ENCODE data around the gene LHFPL4.
"Not testable (repeated sequence)": the region's sequence is repeated elsewhere in the genome, so short reads cannot be mapped to it uniquely, and the experiment has no call there.

Gene LHFPL4

GRCh38 chr3:9536212-9536611 lies 17.4 kb downstream of the LHFPL4 start:
- DNase-seq (ENCODE audit: low read depth in 2 of 2): no peak

GRCh38 chr3:9534429-9534828 lies 19.2 kb downstream of the LHFPL4 start:
- DNase-seq (ENCODE audit: low read depth in 2 of 2): no peak

- DNase-seq (ENCODE audit: low read depth in 2 of 2): no peak
Measured at GRCh38 chr3:9525078-9525477, 28.5 kb downstream of the LHFPL4 start.

DNA sequence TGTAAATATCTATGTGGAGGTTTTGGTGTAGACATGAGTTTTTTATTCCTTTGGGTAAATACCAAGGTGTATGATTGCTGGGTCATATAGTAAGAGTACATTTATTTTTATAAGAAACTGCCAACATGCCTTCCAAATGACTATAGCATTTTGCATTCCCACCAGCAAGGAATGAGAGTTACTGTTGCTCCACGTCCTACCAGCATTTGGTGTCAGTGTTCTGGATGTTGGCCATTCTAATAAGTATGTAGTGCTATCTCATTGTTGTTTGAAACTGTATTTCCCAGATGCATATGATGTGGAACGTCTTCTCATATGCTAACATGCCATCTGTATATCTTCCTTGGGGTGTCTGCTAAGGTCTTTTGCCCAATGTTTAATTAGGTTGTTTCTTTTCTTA lies 38.7 kb downstream of the LHFPL4 start:
- DNase-seq (ENCODE audit: low read depth in 2 of 2): no peak

DNA sequence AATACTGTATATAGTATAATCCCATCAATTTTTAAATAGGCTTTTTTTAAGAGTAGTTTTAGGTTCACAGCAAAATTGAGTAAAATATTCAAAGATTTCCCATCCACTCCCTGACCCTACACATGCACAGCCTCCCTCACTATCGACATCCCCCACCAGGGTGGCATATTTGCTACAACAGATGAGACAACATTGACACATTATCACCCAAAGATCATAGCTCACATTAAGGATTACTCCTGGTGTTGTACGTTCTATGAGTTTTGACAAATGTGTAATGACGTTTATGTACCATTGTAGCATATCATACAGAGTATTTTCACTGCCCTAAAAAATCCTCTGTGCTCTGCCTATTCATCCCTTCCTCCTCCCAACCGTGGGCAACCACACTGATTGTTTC lies 39.3 kb downstream of the LHFPL4 start:
- DNase-seq (ENCODE audit: low read depth in 2 of 2): no peak

DNA sequence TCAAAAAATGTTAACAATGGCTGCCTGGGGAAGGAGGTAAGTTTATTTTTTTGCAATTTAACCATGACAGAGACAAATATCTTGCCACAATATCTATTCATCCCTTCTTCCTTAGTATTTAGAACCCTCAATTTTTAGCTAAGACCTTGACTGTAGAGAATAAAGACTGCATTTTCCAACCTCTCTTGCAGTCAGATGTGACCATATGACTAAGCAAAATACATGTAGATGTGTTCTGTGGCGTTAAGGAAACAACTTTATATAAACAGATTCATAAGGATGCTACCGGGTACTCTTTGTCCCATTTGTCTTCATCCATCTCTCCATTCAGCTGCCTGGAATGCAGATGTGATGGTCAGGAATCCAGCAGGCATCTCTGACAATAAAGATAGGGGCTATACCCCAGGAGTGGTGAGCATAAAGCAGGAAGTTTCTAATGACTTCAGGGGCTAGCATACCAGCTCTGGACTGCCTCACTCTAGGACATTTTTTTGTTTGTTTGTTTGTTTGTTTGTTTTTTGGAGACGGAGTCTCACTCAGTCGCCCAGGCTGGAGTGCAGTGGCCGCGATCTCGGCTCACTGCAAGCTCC lies 41.1 kb downstream of the LHFPL4 start:
- DNase-seq (ENCODE audit: low read depth in 2 of 2): no peak

DNA sequence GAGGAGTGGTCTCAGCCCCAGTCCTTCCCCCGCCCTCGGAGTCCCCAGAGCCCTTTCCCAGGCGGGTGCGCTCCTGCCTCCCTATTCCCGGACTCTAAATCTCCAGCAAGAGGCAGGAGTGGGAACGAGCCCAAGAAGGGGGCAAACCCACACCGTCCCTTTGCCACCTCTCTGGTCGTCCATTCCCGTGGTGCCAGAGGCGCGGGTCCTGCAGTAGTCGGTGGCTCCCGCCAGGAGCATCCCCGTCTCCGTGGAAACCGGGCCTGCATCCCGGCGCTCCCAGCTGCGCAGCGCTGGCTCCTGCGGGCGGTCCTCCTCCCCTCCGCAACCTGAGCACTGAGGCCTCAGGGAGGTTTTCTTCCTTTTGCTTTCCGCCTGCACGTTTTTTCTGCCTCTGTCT lies 44.8 kb downstream of the LHFPL4 start:
- DNase-seq (ENCODE audit: low read depth in 2 of 2): no peak

GRCh38 chr3:9507586-9508578 lies 45.7 kb downstream of the LHFPL4 start:
- DNase-seq (ENCODE audit: low read depth in 2 of 2): no peak

- DNase-seq (ENCODE audit: low read depth in 2 of 2): peak; percentile 17 to 22
Measured at GRCh38 chr3:9503283-9503682, 50.3 kb downstream of the LHFPL4 start.

- DNase-seq (ENCODE audit: low read depth in 2 of 2): no peak
Measured at GRCh38 chr3:9501226-9501625, 52.4 kb downstream of the LHFPL4 start.

- DNase-seq (ENCODE audit: low read depth in 2 of 2): peak; percentile 5 to 12
Measured at GRCh38 chr3:9500108-9501050, 53.2 kb downstream of the LHFPL4 start.

GRCh38 chr3:9499455-9500107 lies 54.0 kb downstream of the LHFPL4 start:
- DNase-seq (ENCODE audit: low read depth in 2 of 2): no peak

- DNase-seq (ENCODE audit: low read depth in 2 of 2): no peak
Measured at GRCh38 chr3:9498781-9499180, 54.8 kb downstream of the LHFPL4 start.

DNA sequence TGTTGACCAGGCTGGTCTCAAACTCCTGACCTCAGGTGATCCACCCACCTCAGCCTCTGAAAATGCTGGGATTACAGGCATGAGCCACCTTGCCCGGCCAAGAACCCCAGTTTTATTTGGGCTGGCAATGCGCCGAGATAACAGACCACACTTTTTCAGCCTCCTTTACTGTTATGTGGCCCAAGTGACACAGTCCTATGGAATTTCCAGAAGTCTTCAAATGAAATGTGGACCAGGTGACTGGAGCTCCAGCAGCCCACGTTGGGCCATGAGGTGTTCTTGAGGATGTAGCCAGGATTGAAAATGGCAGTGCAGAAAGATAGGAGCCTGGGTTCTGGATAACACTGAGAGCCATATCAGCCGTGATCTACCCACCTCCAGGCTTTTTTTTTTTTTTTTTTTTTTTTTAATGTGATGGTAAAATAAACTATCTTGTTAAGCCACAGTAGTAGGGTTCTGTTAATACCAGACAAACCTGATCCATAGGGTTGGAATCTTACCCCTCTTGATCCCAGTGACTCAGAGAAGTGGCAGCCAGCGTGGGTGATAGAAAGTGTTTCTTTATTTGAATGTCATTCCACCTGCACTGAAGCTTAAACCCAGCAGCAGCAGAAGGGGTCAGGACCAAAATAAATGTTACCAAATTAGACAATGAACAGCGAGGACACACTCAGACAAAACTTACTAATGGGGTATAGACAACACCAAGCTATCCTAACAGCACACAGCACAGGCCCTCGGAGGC lies 55.6 kb downstream of the LHFPL4 start:
- DNase-seq (ENCODE audit: low read depth in 2 of 2): no peak

DNA sequence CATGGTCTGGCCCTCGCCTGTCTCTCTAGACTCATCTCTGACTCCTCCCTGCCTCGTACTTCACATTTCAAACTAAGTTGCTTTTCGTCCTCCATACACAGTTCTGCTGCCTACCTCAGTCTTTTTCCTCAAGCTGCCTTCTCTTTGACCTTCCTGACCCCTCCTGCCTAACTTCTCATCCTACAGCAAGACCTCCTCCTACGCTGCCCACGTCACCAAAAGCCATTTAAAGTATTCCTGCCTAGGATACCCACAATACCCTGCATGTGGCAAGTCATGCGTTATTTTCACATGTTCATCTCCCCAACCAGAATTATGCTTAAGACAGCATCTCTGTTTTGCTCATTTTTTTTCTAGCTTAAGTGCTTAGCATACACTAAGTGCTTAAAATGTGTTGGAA lies 56.7 kb downstream of the LHFPL4 start:
- no peak for DNase-seq (ENCODE audit: low read depth in 2 of 2)

DNA sequence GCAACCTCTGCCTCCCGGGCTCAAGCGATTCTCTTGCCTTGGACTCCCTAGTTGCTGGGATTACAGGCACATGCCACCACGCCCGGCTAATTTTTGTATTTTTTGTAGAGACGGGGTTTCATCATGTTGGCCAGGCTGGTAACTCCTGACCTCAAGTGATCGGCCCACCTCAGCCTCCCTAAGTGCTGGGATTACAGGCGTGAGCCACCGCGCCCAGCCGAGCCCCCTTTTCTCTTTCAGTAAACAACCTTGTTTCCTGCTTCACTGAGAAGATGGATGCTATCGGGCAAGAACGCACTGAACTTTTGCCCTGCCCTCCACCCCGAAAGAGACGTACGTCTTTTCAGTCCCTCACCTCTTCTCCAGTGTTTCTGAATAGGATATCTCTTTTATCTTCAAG lies 59.6 kb downstream of the LHFPL4 start:
- DNase-seq (ENCODE audit: low read depth in 2 of 2): not testable (repeated sequence)

DNA sequence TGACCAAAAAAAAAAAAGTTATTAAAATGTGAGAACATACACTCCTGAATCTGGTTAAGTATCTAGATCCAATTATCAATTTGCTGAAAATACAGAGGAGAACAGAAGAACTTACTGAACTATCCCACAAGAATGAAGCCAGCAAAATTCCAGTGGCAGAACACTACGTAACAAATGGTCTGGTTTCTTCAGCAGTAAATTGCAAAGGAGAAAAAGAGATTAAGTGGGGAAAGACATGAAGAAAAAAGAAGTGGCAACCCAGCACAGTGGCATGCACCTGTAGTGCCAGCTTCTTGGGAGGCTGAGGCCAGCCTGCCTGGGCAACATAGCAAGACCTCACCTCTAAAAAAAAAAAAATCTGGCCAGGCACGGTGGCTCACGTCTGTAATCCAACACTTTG lies 62.1 kb downstream of the LHFPL4 start:
- DNase-seq (ENCODE audit: low read depth in 2 of 2): no peak

DNA sequence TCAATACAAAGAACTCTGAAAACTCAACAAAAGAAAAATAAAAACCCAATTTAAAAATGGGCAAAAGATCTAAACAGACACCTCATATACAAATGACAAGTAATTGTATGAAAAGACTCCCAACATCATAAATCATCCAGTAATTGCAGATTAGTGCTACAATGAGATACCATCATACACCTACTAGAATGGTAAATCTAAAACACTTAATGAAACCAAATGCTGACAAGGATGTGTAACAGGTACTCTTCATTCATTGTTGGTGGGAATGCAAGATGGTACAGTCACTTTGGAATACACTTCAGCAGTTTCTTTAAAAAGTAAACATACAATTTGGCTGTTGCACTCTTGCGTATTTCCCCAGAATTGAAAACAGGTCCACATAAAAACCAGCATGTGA lies 68.4 kb downstream of the LHFPL4 start:
- no peak for DNase-seq (ENCODE audit: low read depth in 2 of 2)

GRCh38 chr3:9480265-9480664 lies 73.4 kb downstream of the LHFPL4 start:
- no peak for DNase-seq (ENCODE audit: low read depth in 2 of 2)

- no peak for DNase-seq (ENCODE audit: low read depth in 2 of 2)
Measured at GRCh38 chr3:9476935-9477334, 76.7 kb downstream of the LHFPL4 start.

DNA sequence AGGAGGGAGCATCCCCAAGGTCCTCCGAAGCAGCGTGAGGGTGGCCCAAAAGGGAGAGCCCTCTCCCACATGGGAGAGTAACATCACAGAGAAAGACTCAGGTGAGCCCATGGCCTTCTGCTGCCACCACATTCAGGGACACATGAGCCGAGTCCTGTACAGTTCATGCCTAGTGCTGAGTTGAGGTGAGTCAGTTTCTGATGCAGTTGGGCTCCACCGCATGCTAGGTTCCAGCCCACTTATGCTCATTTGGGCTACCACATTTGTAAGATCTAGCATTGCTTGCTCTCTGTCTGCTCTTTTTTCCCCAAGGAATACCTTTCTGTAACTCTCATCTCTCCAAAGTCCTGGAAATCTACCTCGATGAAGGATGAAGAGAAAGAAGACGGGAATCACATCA lies 79.1 kb downstream of the LHFPL4 start:
- DNase-seq (ENCODE audit: low read depth in 2 of 2): no peak

All from fibroblast of skin of left quadriceps (primary cell).